Osteoblast (primary cell): Measurements from ENCODE around the gene ARHGAP6. TPM values are rescaled to one million over a fixed set of nuclear protein-coding genes. Genes with fewer than 3 reads are reported as not detected.

Experiments used
- DNase-seq: peaks from one replicate; pipeline ENCODE4 v3.0.0; 2011; ENCODE audit warnings: low spot score, mixed read lengths; ENCODE audit not compliant: insufficient read length; ENCODE audit errors: missing footprints
- H2AFZ ChIP-seq: 2 replicates; pipeline ENCODE4 v1.6.0; 2011; ENCODE audit warnings: mild to moderate bottlenecking, low read length
- H3K27ac ChIP-seq: 2 replicates; pipeline ENCODE4 v1.5.1; 2011; ENCODE audit warnings: mild to moderate bottlenecking, low read depth, low read length, moderate library complexity
- H3K27me3 ChIP-seq: 2 replicates; pipeline ENCODE4 v1.6.0; 2012; ENCODE audit warnings: mild to moderate bottlenecking, control low read depth, inconsistent platforms, low read length, moderate library complexity; ENCODE audit not compliant: insufficient read depth
- H3K36me3 ChIP-seq: 2 replicates; pipeline ENCODE4 v1.5.1; 2011; ENCODE audit warnings: mild to moderate bottlenecking, low read length, control low read depth, moderate library complexity; ENCODE audit not compliant: insufficient read depth
- H3K4me1 ChIP-seq: 2 replicates; pipeline ENCODE4 v1.5.1; 2011; ENCODE audit warnings: mild to moderate bottlenecking, low read length, control low read depth, moderate library complexity; ENCODE audit not compliant: insufficient read depth
- H3K4me2 ChIP-seq: 2 replicates; pipeline ENCODE4 v1.6.0; 2011; ENCODE audit warnings: mild to moderate bottlenecking, low read length; ENCODE audit not compliant: insufficient read depth
- H3K4me3 ChIP-seq: fragments of 200-600 bp; sonication (generic); 3 replicates; pipeline ENCODE4 v1.5.1; 2012; ENCODE audit warnings: mild to moderate bottlenecking, low read length, inconsistent platforms; ENCODE audit not compliant: insufficient read depth
- H3K79me2 ChIP-seq: 2 replicates; pipeline ENCODE4 v1.6.0; 2012; ENCODE audit warnings: mild to moderate bottlenecking, low read length, control low read depth, inconsistent platforms; ENCODE audit not compliant: insufficient read depth
- H3K9me3 ChIP-seq: 2 replicates; pipeline ENCODE4 v1.5.1; 2011; ENCODE audit warnings: low read depth, low read length, control low read depth
- H4K20me1 ChIP-seq: 2 replicates; pipeline ENCODE4 v1.6.0; 2012; ENCODE audit warnings: mild to moderate bottlenecking, low read length, control low read depth; ENCODE audit not compliant: insufficient read depth
- CTCF ChIP-seq: IDR thresholded peaks from 2 replicates; pipeline ENCODE4 v1.5.1; 2011; ENCODE audit warnings: mild to moderate bottlenecking, low read depth, low read length, moderate library complexity; ENCODE audit errors: extremely low read depth
- total RNA-seq: library from RNA; depleted of rRNA; stranded (reverse); fragments of >200 nt; gene quantifications from 2 replicates; pipeline ENCODE4 v1.2.3, GENCODE V29; 2012

Gene ARHGAP6
- total RNA-seq, 1 donor: 2.2 TPM

DNA sequence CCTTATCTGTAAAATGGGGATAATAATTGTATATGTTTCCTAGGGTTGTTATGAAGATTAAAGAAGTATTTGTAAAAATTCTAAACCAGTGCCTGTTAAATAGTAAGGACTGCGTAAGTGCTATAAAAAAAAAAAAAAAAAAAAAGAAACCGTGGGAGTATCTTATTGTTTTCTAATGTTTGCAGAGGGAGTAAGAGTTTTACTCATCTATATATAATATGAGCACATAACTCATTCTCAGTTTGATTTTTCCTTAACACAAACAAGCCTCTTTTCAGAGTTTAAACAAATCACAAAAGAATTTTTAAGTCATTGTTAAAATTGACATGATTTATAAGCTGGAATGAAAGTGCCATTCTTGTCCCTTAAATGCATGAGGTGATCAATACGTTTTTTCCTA, 267.6 kb downstream of the ARHGAP6 start:
- no peaks in the 10 kb centered on the region for H3K79me2 ChIP-seq
- no peak for TF ChIP-seq CTCF

DNA sequence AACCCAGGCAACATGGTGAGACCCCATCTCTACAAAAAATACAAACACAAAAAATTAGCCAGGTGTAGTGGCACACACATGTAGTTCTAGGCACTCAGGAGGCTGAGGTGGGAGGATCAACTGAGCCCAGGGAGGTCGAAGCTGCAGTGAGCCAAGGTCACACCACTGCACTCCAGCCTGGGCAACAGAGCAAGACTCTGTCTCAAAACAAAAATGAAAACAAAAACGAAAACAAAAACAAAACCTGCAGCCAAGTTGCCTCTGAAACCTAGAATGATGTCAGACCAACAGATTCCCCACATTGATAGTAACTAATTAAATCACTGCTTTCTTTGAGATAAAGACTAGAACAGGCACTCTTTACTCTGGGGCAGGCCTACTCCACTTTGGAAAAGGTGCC, 268.0 kb downstream of the ARHGAP6 start:
- no peak for TF ChIP-seq CTCF
- no peaks in the 10 kb centered on the region for H3K4me1 ChIP-seq
- H3K4me2 ChIP-seq: no peak overlapping the region
- H3K36me3 ChIP-seq: no peaks in the 10 kb centered on the region
- H3K4me3 ChIP-seq: no peak overlapping the region
- no peaks in the 10 kb centered on the region for H3K79me2 ChIP-seq
- H3K9me3 ChIP-seq: no peaks in the 10 kb centered on the region
- H3K27ac ChIP-seq: no peak overlapping the region
- H3K27me3 ChIP-seq: no peaks in the 10 kb centered on the region
- H4K20me1 ChIP-seq: no peaks in the 10 kb centered on the region
- H2AFZ ChIP-seq: no peak overlapping the region
- DNase-seq: no peak

More for the DNA sequence above, 267.6 kb downstream of the ARHGAP6 start:
- no peak for DNase-seq
- Histone ChIP-seq H3K36me3 (no peaks in the 10 kb centered on the region), H3K4me2 (no peak overlapping the region), H3K9me3 (no peaks in the 10 kb centered on the region), H2AFZ (no peak overlapping the region), H3K4me1 (no peaks in the 10 kb centered on the region), H3K27me3 (no peaks in the 10 kb centered on the region), H3K4me3 (no peak overlapping the region), H4K20me1 (no peaks in the 10 kb centered on the region), H3K27ac (no peak overlapping the region)

GRCh38 chrX:11395859-11396258, 269.9 kb downstream of the ARHGAP6 start:
- TF ChIP-seq CTCF: no peak
- H3K36me3 ChIP-seq: no peaks in the 10 kb centered on the region
- no peak overlapping the region for H3K4me2 ChIP-seq
- no peaks in the 10 kb centered on the region for H4K20me1 ChIP-seq
- H3K9me3 ChIP-seq: no peaks in the 10 kb centered on the region
- H3K27ac ChIP-seq: no peak overlapping the region
- no peak overlapping the region for H2AFZ ChIP-seq
- H3K4me3 ChIP-seq: no peak overlapping the region
- H3K4me1 ChIP-seq: no peaks in the 10 kb centered on the region
- H3K27me3 ChIP-seq: no peaks in the 10 kb centered on the region
- no peaks in the 10 kb centered on the region for H3K79me2 ChIP-seq
- no peak for DNase-seq

- Histone ChIP-seq H3K27ac (no peak overlapping the region), H4K20me1 (no peaks in the 10 kb centered on the region), H3K4me3 (no peak overlapping the region), H3K36me3 (no peaks in the 10 kb centered on the region), H3K4me1 (no peaks in the 10 kb centered on the region), H3K27me3 (no peaks in the 10 kb centered on the region), H2AFZ (no peak overlapping the region), H3K9me3 (no peaks in the 10 kb centered on the region), H3K4me2 (no peak overlapping the region), H3K79me2 (no peaks in the 10 kb centered on the region)
- DNase-seq: no peak
- no peak for TF ChIP-seq CTCF
These were observed 271.6 kb downstream of the ARHGAP6 start for GRCh38 chrX:11393949-11394654.
